ENCODE measurements around the gene SDCBP2.

SDCBP2 gene, protein sequence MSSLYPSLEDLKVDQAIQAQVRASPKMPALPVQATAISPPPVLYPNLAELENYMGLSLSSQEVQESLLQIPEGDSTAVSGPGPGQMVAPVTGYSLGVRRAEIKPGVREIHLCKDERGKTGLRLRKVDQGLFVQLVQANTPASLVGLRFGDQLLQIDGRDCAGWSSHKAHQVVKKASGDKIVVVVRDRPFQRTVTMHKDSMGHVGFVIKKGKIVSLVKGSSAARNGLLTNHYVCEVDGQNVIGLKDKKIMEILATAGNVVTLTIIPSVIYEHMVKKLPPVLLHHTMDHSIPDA

DNA sequence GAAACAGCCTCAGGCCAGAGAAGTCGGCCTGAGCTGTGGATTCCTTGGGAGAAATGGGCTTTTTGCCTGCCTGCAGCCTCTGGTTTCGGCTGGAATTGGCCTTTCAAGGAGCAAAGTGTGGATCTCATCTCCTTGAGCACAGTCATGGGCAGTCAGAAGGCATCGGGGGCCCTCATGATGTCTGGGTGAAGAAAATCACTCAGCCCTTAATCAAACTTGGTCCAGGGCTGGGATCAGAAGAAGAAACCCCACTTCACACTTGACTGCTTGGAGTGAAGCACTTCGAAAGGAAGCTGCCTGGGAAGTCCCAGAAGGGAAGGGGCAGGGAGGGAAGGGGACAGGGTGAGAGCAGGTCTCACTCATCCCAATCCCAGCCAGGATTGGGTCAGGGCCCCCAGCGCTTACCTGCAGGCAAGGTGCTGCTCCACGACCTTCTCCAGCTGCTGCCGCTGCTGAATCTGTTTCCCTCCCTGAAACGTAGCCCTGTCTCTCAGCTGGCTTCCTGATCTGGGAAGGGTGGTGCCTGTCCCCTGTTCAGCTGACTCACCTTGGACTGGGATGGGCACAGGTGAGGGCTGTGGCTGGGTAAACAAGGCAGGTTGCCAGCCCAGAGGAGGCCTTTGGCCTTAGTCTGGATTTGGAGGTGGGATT, at the start of gene SDCBP2:
Gene SDCBP2, minus strand, starts transcription at position 460 of the 651 bp plus-strand sequence. CDS start 8,723 bp downstream, outside the sequence.
- TF ChIP-seq, protein P1, sequence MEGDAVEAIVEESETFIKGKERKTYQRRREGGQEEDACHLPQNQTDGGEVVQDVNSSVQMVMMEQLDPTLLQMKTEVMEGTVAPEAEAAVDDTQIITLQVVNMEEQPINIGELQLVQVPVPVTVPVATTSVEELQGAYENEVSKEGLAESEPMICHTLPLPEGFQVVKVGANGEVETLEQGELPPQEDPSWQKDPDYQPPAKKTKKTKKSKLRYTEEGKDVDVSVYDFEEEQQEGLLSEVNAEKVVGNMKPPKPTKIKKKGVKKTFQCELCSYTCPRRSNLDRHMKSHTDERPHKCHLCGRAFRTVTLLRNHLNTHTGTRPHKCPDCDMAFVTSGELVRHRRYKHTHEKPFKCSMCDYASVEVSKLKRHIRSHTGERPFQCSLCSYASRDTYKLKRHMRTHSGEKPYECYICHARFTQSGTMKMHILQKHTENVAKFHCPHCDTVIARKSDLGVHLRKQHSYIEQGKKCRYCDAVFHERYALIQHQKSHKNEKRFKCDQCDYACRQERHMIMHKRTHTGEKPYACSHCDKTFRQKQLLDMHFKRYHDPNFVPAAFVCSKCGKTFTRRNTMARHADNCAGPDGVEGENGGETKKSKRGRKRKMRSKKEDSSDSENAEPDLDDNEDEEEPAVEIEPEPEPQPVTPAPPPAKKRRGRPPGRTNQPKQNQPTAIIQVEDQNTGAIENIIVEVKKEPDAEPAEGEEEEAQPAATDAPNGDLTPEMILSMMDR (IDR thresholded peaks at IDR 0.05): no peak
- TF ChIP-seq ZFX (IDR thresholded peaks at IDR 0.05; ENCODE audit: borderline replicate concordance): no peak
- H3K27ac ChIP-seq: peak within 1 kb of the TSS; percentile 42

DNA sequence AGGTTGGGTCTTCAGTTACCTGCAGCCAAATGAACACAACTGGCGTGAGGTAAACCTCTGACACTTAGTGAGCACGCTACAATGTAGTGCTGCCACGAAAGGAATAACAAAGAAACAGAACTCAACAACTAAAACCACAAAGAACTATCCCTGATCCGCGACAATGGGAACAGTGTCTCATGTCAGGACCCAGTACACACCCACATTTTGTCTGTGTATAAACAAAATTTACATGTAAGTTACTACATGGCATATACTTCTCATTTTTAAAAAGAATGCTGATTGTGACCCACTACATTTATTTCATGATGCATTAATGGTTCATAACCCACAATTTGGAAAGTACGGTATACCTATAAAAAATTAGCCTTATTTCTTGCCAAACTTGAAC, 49.8 kb upstream of the SDCBP2 start:
- H3K27ac ChIP-seq: no peak overlapping the region

DNA sequence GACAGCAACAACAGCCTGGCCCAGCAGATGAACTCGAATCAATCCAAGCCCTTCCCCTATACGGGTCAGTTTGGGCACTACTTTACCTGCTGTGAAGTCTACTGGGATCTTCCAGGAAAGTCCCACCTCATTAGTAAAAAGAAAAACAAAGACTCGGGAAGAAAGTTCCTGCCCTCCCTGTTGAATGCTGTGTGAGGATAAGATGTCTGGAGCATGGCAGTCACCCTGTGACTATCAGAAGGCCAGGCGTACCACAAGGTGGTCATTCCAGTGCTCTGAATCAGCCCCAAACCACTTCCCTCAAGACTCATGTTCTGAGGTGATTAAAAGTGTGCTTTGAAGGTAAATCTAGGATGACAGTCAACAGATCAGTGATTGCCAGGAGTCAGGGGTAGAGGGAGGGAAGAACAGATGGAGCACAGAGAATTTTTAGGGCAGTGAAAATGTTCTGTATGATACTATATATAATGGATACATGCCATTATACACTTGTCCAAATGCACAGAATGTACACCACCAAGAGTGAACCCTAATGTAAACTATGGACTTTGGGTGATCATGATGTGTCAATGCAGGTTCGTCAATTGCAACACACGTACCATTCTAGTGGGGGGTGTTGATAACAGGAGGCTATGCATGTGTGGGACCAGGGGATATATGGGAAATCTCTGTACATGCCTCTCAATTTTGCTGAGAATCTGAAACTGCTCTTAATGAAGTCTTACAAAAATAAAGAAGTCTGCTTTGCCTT, 49.2 kb upstream of the SDCBP2 start:
- TF ChIP-seq, protein P1 (IDR thresholded peaks at IDR 0.05): no peak
- TF ChIP-seq ZFX (IDR thresholded peaks at IDR 0.05; ENCODE audit: borderline replicate concordance): no peak
- no peak overlapping the region for H3K27ac ChIP-seq

More for the DNA sequence above, 49.8 kb upstream of the SDCBP2 start:
- TF ChIP-seq, protein P1 (IDR thresholded peaks at IDR 0.05): no peak
- TF ChIP-seq ZFX (IDR thresholded peaks at IDR 0.05; ENCODE audit: borderline replicate concordance): no peak

DNA sequence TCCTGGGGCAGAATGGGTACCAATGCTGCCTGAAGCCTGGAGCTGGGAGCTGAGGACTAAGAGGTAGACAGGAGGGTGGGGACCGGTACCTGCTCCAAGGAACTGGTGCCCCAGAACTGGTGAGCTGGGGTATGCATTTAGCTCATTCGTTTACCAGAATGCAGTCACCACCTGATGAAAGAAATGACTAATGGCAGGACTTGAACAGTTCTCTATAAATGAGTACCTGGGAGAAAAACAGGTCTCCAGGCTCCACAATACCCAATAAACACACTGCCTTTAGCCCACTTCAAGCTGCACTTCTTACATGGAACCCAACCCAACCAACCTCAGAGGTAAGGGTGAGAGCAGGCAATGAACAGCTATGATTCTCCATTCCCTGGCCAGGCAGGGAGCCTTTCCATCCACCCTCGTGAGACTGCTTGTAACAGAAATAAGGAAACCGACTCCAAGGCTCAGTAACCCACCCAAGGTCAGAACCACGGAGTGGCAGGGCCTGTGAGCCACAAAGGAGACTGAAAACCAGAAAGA, 48.5 kb upstream of the SDCBP2 start:
- H3K27ac ChIP-seq: no peak overlapping the region
- TF ChIP-seq, protein P1 (IDR thresholded peaks at IDR 0.05): no peak
- no peak for TF ChIP-seq ZFX (IDR thresholded peaks at IDR 0.05; ENCODE audit: borderline replicate concordance)

DNA sequence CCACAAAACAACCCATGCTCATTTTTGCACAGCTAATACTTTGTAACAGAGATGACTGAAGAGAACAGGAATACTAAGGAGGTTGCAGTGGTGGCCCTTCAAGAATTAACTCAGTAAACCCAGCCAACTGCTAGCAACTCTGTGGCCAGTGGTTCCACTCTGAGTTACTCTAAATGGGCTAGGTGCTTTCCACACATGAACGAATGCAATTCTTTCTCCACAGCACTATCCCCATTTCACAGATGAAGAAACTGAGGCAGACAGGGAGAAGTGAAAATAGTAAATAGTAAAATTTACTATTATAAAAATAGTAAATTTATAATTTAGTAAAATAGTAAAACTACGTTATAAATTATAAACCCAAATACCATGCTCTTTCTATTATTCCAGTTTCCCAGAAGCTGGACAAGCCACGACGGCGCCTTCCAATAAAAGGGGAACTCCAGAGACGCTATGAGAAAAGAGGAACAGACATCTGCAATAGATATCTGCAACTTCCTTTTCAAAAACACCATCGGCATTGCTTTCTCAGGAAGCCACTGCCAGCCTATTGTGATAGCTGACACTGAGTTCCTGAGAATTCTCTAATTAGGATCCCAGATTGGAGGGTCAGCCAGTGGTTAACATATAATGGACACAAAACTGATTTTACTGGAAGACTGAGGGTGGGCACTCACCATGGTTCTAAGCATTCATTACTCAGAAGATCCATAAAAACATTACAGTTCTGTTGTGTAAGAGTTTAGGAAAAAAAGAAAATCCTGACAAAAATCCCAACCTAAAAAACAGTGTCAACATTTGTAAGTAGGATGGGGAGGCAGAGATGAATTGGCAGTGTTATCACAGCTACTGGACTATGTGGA, 47.7 kb upstream of the SDCBP2 start:
- no peak overlapping the region for H3K27ac ChIP-seq
- TF ChIP-seq ZFX (IDR thresholded peaks at IDR 0.05; ENCODE audit: borderline replicate concordance): no peak
- TF ChIP-seq, protein P1 (IDR thresholded peaks at IDR 0.05): no peak

DNA sequence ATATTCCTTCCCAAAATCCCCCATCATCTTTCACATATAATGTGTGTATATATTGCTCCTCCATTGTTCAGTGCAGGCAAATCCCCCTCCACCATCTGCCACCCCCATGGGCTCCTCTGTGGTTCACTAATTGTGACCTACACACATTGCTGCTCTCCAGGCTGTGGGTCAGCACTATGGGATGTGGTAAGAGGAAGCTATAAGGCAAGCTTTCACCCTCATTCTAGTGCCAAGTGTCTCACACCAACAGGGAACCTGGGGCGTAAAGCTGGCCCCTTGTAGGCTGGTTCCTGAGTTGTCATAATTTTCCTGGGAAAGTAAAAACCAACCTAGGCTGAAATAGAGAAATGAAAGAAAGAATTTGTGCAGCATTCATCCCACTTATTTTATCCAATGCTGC, 47.1 kb upstream of the SDCBP2 start:
- no peak overlapping the region for H3K27ac ChIP-seq
- TF ChIP-seq ZFX (IDR thresholded peaks at IDR 0.05; ENCODE audit: borderline replicate concordance): no peak
- TF ChIP-seq, protein P1 (IDR thresholded peaks at IDR 0.05): no peak

Measured in 22Rv1 (cell line).